C4-2B (cell line): ENCODE data around the gene NANS.
"Not testable (repeated sequence)": the region's sequence is repeated elsewhere in the genome, so short reads cannot be mapped to it uniquely, and the experiment has no call there.

Source experiments
- H3K27ac ChIP-seq: fragments of 450-650 bp; 2 replicates; pipeline ENCODE4 v1.5.1; 2017
- ZFX ChIP-seq: fragments of 450-650 bp; IDR thresholded peaks from 2 replicates; pipeline ENCODE4 v1.6.1; 2017
- TF ChIP-seq, protein P1 (sequence below): fragments of 450-650 bp; conservative IDR thresholded peaks from 2 replicates; pipeline ENCODE4 v1.5.1; 2017; ENCODE audit warnings: mild to moderate bottlenecking

Gene NANS

DNA sequence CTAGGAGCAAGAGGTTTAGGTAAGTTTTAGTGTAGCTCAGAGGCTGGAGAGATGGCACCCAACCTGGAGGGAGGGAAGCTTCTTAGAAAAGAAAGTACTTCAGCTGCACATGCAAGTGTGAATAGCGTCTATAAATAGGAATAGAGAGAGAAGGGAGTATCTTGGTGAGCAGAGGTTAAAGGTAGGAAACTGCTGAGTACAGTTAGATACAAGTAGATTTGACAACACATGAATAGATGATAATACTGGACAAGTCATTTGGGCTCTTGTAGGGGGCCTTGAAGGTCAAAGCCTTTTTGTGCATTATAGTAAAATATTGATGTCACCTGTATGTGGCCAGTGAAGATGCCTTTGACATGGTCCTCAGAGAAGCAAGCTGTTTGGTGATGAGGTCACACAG, 39.2 kb upstream of the NANS start:
- no peak for TF ChIP-seq ZFX
- TF ChIP-seq, protein P1, sequence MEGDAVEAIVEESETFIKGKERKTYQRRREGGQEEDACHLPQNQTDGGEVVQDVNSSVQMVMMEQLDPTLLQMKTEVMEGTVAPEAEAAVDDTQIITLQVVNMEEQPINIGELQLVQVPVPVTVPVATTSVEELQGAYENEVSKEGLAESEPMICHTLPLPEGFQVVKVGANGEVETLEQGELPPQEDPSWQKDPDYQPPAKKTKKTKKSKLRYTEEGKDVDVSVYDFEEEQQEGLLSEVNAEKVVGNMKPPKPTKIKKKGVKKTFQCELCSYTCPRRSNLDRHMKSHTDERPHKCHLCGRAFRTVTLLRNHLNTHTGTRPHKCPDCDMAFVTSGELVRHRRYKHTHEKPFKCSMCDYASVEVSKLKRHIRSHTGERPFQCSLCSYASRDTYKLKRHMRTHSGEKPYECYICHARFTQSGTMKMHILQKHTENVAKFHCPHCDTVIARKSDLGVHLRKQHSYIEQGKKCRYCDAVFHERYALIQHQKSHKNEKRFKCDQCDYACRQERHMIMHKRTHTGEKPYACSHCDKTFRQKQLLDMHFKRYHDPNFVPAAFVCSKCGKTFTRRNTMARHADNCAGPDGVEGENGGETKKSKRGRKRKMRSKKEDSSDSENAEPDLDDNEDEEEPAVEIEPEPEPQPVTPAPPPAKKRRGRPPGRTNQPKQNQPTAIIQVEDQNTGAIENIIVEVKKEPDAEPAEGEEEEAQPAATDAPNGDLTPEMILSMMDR = no peak
- H3K27ac ChIP-seq = no peak overlapping the region

DNA sequence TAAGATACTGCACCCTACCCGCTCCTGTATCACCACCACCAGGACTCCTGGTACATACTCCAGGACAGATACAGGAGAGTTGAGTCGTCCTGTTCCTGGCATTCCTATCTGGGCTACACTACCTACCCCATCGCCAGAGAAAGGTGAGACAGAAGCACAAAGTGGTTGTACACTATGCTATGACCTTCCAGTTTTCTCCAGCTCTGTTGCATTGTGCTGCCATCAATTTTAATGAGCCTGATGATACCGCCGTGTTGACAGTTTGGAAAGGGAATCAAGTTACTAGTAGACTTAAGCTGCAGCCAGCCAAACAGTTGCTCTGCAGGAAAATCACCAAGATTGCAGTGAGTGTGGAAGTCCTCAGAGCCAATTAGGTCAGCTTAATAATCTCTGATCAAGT, 38.2 kb upstream of the NANS start:
- TF ChIP-seq, protein P1 = no peak
- no peak for TF ChIP-seq ZFX
- H3K27ac ChIP-seq = no peak overlapping the region

DNA sequence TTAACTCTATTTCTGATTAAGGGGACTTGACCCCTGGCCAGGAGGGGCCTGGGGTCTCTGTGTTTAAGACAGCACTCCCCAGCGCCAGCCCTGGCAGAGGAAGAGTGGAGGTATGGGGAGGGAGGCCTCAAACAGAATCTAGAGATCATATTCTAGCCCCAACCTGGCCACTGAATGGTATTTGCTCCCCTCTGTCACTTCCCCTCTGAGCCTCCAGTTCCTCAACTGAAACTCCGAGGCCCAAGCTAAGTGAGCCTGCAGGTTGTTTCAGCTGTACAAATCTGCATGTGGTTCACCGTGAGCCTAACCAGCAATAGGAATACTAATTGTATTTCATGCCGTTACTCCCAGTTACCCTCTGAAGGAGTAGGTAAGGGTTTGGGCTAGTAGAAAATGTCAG, 37.4 kb upstream of the NANS start:
- no peak overlapping the region for H3K27ac ChIP-seq
- no peak for TF ChIP-seq ZFX
- TF ChIP-seq, protein P1 = no peak

DNA sequence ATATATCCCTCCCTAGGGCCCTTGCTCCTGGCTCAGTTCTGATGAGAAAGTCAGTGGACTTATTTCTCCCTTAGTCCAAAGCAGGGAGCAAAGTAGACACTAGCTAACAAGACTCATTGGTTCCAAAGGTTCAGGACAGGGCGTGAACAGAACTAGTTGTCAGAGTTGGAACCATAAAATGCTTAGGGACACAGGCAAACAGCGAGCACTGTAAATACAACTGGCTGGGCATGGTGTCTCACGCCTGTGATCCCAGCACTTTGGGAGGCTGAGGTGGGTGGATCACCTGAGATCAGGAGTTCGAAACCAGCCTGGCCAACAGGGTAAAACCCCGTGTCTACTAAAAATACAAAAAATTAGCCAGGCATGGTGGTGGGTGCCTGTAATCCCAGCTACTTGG, 36.7 kb upstream of the NANS start:
- not testable (repeated sequence) for H3K27ac ChIP-seq

DNA sequence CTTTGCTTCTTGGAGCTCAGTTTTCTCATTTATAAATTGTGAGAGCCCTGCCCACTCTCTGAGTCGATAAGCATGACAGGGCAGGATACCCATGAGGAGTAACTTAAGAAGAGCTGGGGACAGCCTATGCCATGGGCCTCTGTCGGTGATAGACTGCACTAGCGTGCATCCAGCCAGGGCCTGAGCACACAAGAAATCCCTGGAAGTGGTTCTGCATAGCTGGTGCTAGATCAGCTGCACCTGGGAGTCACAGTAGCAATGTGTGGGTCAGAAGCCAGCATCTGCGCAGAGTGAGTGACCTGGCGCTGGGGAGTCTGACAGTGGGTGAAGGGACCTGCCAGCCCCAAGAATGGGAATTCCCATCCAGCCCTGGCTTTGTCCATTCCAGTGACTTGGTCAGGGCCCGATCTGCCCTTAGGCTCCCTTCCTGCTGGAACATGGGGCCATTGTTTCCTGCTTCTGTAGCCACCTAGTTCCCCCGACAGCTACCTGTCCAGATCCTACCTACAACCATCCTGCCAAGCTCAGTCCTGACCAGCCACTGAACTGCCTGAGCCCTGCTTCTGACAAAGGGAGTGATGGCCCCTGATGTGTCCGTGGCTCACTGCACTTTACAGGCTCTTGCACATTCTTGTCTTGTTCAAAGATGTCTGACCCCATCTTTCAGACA, 35.9 kb upstream of the NANS start:
- H3K27ac ChIP-seq = no peak overlapping the region
- TF ChIP-seq, protein P1 = no peak
- no peak for TF ChIP-seq ZFX

DNA sequence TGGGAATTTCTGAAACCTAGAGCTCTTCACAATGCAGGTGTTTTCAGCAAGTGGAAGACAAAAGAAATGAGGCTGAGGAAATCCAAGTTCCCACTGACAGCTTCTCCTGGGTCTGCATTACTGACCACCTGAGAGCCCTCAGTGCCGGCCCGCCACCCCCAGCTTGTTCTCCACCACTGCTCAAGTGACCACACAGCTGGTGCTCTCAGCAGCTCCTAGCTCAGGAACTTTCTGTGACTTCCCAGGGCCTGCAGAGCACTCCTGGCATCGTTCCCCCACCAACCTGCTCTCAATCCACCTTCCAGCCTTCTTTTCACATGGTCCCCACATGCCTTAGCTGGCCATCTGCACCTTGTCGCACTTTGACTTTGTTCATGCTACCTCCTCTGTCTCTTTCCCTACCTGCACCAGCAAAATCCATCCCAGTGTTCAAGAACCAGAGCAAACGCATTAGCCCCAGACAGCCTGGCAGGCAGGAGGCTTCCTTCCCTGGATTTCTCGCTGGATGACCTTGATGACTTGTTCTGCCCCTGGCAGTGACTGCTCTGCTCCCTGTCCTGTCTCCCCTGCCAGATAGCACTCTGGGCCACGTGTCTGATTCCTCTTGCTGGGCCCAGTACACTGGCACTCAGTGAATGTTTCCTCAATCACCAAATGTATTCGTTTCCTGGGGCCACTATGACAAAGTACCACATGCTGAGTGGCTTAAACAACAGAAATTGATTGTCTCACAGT, 35.1 kb upstream of the NANS start:
- no peak overlapping the region for H3K27ac ChIP-seq
- TF ChIP-seq, protein P1 = no peak
- no peak for TF ChIP-seq ZFX

DNA sequence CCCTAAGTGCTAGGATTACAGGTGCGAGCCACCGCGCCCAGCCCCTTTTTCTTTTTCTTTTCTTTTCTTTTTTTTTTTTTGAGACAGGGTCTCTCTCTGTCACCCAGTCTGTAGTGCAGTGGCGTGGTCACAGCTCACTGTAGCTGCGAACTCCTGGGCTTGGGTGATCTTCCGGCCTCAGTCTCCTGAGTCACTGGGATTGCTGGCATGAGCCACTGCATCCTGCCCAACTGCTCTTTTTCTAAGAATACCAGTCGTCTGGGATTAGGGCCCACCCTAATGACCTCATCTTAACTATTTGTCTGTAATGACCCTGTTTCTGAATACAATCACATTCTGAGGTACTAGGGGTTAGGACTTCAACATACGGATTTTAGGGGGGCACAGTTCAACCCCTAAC, 34.1 kb upstream of the NANS start:
- no peak for TF ChIP-seq ZFX
- TF ChIP-seq, protein P1 = no peak
- H3K27ac ChIP-seq = no peak overlapping the region

DNA sequence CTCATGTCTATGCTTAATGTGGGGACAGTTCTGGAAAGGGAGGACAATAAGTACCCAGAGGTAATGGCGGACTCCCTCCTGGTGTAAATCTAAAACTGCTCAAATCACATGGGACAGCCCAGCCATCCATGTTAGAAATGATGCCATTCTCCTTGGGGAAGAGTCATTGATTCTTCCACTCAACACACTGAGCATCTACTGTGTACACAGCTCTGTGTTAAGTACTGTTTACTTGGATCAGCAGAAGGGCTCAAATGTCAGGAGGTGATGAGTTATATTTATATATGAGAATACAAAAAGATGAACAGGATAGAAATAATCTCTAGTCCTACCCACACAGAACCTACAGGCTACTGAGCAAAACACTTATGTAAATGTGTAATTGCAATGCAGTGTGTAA, 31.8 kb upstream of the NANS start:
- TF ChIP-seq, protein P1 = no peak
- no peak for TF ChIP-seq ZFX
- H3K27ac ChIP-seq = no peak overlapping the region
